DOHH2 (cell line): ENCODE results near the gene ASAP2.

Source experiments
- H3F3A ChIP-seq: fragments of 200-600 bp; sonication (generic), shearing (Covaris generic); 2 replicates; pipeline ENCODE4 v1.6.0; 2016; ENCODE audit warnings: antibody characterized with exemption, mild to moderate bottlenecking; ENCODE audit not compliant: control insufficient read depth, insufficient read depth
- H3K27ac ChIP-seq: fragments of 200-600 bp; sonication (generic); 2 replicates; pipeline ENCODE4 v1.5.1; 2014; ENCODE audit warnings: low read depth, mild to moderate bottlenecking, low read length, moderate library complexity
- H3K27me3 ChIP-seq: fragments of 200-600 bp; sonication (generic); 2 replicates; pipeline ENCODE4 v1.6.1; 2014; ENCODE audit warnings: mild to moderate bottlenecking, low read length, mixed read lengths; ENCODE audit not compliant: control insufficient read depth
- H3K36me3 ChIP-seq: fragments of 200-600 bp; sonication (generic); 2 replicates; pipeline ENCODE4 v1.6.1; 2014; ENCODE audit warnings: mild to moderate bottlenecking, low read length, moderate library complexity, mixed read lengths; ENCODE audit not compliant: control insufficient read depth
- H3K4me1 ChIP-seq: fragments of 200-600 bp; sonication (generic); 2 replicates; pipeline ENCODE4 v1.6.1; 2014; ENCODE audit warnings: mild to moderate bottlenecking, low read length, mixed read lengths; ENCODE audit not compliant: control insufficient read depth
- H3K4me2 ChIP-seq: fragments of 200-600 bp; sonication (generic); 2 replicates; pipeline ENCODE4 v1.6.0; 2014; ENCODE audit warnings: mild to moderate bottlenecking, low read length, moderate library complexity
- H3K4me3 ChIP-seq: fragments of 200-600 bp; sonication (generic); 2 replicates; pipeline ENCODE4 v1.5.1; 2014; ENCODE audit warnings: mild to moderate bottlenecking, low read length, mixed read lengths
- H3K79me2 ChIP-seq: fragments of 200-600 bp; sonication (generic); 2 replicates; pipeline ENCODE4 v1.6.1; 2014; ENCODE audit warnings: mild to moderate bottlenecking, low read length, mixed read lengths; ENCODE audit not compliant: control insufficient read depth
- H3K9me2 ChIP-seq: fragments of 200-600 bp; sonication (generic); replicated peaks from 2 replicates; pipeline ENCODE4 v1.6.1; 2014; ENCODE audit warnings: mild to moderate bottlenecking, low read length, mixed read lengths; ENCODE audit not compliant: control insufficient read depth
- H3K9me3 ChIP-seq: fragments of 200-600 bp; sonication (generic); 2 replicates; pipeline ENCODE4 v1.6.1; 2014; ENCODE audit warnings: antibody characterized with exemption, low read length, mixed read lengths; ENCODE audit not compliant: control insufficient read depth, insufficient read depth
- H4K20me1 ChIP-seq: fragments of 200-600 bp; sonication (generic); 2 replicates; pipeline ENCODE4 v1.6.0; 2014; ENCODE audit warnings: low read depth, mild to moderate bottlenecking, antibody characterized with exemption, low read length, moderate library complexity; ENCODE audit not compliant: control insufficient read depth, insufficient read depth
- EZH2phosphoT487 ChIP-seq: fragments of 200-600 bp; sonication (generic); IDR thresholded peaks from 2 replicates; pipeline ENCODE4 v1.6.1; 2017; ENCODE audit warnings: borderline replicate concordance, mild to moderate bottlenecking, antibody characterized with exemption, low read length, moderate library complexity, mixed read lengths
- TF ChIP-seq, protein P1 (sequence below): fragments of 200-600 bp; sonication (generic); IDR thresholded peaks from one replicate; pipeline ENCODE4 v1.5.1; 2014; ENCODE audit warnings: antibody characterized with exemption, mild to moderate bottlenecking, low read depth, low read length; ENCODE audit not compliant: poor library complexity, severe bottlenecking

ASAP2 gene

DNA sequence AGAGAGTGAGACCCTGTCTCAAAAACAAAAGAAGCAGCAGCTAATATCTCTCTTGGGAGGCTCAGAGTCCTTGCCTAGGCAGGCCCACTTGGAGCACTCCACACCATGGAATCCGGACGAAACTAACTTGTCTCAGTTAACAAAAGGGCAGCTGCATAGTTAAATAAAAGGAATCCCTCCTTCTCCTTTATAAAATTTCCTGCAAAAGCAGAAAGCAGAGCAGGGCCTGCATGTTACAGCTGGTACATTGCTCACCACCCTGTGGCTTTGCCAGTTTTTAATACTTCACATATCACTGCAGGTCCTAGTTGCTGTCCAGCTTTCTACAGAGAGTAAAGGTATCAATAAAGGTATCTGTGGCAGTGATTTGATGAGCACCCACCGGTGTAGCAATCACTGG, 93.6 kb downstream of the ASAP2 start:
- Histone ChIP-seq H3F3A (no peaks in the 10 kb centered on the region), H3K9me2 (no peaks in the 10 kb centered on the region), H3K4me1 (no peaks in the 10 kb centered on the region), H3K4me3 (no peak overlapping the region), H4K20me1 (no peaks in the 10 kb centered on the region), H3K27ac (no peak overlapping the region), H3K36me3 (no peaks in the 10 kb centered on the region), H3K79me2 (no peaks in the 10 kb centered on the region), H3K4me2 (no peak overlapping the region), H3K27me3 (peaks cover 11% of the 10 kb centered on the region), H3K9me3 (no peaks in the 10 kb centered on the region)
- TF ChIP-seq, protein P1, sequence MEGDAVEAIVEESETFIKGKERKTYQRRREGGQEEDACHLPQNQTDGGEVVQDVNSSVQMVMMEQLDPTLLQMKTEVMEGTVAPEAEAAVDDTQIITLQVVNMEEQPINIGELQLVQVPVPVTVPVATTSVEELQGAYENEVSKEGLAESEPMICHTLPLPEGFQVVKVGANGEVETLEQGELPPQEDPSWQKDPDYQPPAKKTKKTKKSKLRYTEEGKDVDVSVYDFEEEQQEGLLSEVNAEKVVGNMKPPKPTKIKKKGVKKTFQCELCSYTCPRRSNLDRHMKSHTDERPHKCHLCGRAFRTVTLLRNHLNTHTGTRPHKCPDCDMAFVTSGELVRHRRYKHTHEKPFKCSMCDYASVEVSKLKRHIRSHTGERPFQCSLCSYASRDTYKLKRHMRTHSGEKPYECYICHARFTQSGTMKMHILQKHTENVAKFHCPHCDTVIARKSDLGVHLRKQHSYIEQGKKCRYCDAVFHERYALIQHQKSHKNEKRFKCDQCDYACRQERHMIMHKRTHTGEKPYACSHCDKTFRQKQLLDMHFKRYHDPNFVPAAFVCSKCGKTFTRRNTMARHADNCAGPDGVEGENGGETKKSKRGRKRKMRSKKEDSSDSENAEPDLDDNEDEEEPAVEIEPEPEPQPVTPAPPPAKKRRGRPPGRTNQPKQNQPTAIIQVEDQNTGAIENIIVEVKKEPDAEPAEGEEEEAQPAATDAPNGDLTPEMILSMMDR = no peak
- TF ChIP-seq EZH2phosphoT487 = no peak

DNA sequence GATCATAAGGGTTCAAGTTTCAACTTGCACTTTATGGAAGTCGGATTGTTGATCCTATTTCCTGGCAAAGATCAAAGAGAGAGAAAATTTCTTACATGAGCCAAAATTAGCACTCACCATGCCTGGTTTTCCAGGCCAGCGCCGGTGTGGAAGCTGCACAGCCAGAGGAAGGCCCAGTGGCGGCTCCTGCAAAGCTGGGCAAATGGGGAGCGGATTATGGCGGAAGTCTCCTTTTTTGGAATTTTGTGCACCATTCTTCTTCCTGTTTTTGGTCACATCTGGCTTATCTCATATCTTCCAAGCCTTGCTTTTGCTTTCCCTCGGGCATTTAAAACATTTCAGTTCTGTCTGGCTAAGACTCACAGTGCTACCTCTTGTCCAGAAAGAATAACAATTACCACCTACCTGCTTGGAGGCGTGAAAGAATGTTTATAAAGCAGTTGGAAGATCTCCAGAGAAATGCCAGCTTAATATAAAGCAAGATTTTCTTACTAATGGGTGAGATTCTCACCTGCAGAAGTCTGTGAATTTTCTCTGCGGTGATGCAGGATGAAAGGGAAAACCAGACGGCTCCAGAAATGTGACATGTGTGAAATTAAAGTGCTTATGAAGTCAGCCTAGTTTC, 94.3 kb downstream of the ASAP2 start:
- H3K36me3 ChIP-seq = no peaks in the 10 kb centered on the region
- peaks cover 11% of the 10 kb centered on the region for H3K27me3 ChIP-seq
- H3K4me1 ChIP-seq = no peaks in the 10 kb centered on the region
- no peaks in the 10 kb centered on the region for H3F3A ChIP-seq
- no peaks in the 10 kb centered on the region for H3K79me2 ChIP-seq
- no peak overlapping the region for H3K27ac ChIP-seq
- no peaks in the 10 kb centered on the region for H4K20me1 ChIP-seq
- no peak overlapping the region for H3K4me3 ChIP-seq
- TF ChIP-seq, protein P1 = no peak
- no peak for TF ChIP-seq EZH2phosphoT487
- H3K4me2 ChIP-seq = no peak overlapping the region
- H3K9me2 ChIP-seq = no peaks in the 10 kb centered on the region
- H3K9me3 ChIP-seq = no peaks in the 10 kb centered on the region

DNA sequence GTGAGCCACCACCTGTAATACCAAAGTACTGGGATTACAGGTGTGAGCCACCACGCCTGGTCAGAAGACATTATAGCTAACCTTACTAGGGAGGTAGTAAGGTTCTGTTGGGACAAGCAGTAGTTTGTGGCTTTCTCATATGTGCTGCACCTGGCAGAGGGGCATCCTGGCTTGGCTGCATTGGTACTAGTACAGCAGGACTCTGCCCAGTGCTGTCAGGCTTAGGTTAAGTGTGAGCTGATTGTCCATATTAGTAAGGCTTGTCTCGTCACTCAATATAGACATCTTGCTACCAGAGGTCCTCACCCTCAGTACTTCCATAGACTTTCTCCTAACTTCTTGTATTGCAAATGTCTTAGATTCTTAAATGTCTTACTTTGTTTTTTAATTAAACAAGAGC, 96.1 kb downstream of the ASAP2 start:
- H3K27ac ChIP-seq = no peak overlapping the region
- no peaks in the 10 kb centered on the region for H3K9me2 ChIP-seq
- H3F3A ChIP-seq = no peaks in the 10 kb centered on the region
- peaks cover 10% of the 10 kb centered on the region for H3K27me3 ChIP-seq
- H3K9me3 ChIP-seq = no peaks in the 10 kb centered on the region
- H3K4me3 ChIP-seq = no peak overlapping the region
- H3K79me2 ChIP-seq = no peaks in the 10 kb centered on the region
- no peaks in the 10 kb centered on the region for H3K4me1 ChIP-seq
- H4K20me1 ChIP-seq = no peaks in the 10 kb centered on the region
- H3K36me3 ChIP-seq = no peaks in the 10 kb centered on the region
- TF ChIP-seq, protein P1 = no peak
- no peak for TF ChIP-seq EZH2phosphoT487
- H3K4me2 ChIP-seq = no peak overlapping the region
